ENCODE results near the gene FYN. TPM values are rescaled to one million over a fixed set of nuclear protein-coding genes. Genes with fewer than 3 reads are reported as not detected.
A peak's percentile ranks its signal among the peaks of the same experiment; 100 is the strongest.

FYN gene
- total and polyA plus RNA-seq, 2 of the 13 experiments (the other 11 are each of a cell fraction or from before 2014, with no cell fraction given) = 15.5 to 24.6 TPM

DNA sequence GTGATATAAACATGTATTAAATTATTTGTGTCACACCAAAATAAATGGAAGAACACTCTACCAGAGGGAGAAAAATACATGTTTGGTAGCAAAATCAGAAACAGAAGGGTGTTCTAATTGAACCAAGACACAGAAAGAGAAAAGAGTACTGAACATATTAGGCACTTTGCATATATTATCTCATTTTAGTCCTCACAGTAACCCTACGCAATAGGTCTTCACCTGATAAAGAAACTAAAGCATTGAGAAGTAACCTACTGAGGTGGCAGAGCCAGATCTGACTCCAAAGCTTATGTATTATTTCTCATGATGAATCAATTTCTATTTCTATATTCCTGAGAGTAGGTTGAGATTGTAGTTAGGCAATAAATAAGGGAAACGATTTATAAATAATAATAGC is 77.7 kb downstream of the FYN start:
- no peaks in the 10 kb centered on the region for H3K9me3 ChIP-seq (ENCODE audit: low read length)
- 0 out of 2 replicates have a peak overlapping the region, but pooled peaks have one; percentile 55 for H3K9ac ChIP-seq (ENCODE audit: insufficient read depth, low read depth, low read length)
- TF ChIP-seq ZNF546 (CRISPR knock-in tag; conservative IDR thresholded peaks at IDR 0.05) (no peak), KLF16 (CRISPR knock-in tag; IDR thresholded peaks at IDR 0.05) (no peak), ZNF776 (CRISPR knock-in tag; IDR thresholded peaks at IDR 0.05) (no peak), ZNF790 (CRISPR knock-in tag; IDR thresholded peaks at IDR 0.05; ENCODE audit: borderline replicate concordance) (no peak), TSC22D2 (CRISPR knock-in tag; IDR thresholded peaks at IDR 0.05; ENCODE audit: borderline replicate concordance) (no peak), KDM6A (CRISPR knock-in tag; IDR thresholded peaks at IDR 0.05; ENCODE audit: low read depth) (no peak), ZNF142 (CRISPR knock-in tag; IDR thresholded peaks at IDR 0.05) (no peak), NCOA5 (CRISPR knock-in tag; IDR thresholded peaks at IDR 0.05) (no peak), MEF2D (CRISPR knock-in tag; IDR thresholded peaks at IDR 0.05) (no peak), POGZ (CRISPR knock-in tag; IDR thresholded peaks at IDR 0.05) (no peak)
- TF ChIP-seq, protein P1, sequence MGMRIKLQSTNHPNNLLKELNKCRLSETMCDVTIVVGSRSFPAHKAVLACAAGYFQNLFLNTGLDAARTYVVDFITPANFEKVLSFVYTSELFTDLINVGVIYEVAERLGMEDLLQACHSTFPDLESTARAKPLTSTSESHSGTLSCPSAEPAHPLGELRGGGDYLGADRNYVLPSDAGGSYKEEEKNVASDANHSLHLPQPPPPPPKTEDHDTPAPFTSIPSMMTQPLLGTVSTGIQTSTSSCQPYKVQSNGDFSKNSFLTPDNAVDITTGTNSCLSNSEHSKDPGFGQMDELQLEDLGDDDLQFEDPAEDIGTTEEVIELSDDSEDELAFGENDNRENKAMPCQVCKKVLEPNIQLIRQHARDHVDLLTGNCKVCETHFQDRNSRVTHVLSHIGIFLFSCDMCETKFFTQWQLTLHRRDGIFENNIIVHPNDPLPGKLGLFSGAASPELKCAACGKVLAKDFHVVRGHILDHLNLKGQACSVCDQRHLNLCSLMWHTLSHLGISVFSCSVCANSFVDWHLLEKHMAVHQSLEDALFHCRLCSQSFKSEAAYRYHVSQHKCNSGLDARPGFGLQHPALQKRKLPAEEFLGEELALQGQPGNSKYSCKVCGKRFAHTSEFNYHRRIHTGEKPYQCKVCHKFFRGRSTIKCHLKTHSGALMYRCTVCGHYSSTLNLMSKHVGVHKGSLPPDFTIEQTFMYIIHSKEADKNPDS (CRISPR knock-in tag; IDR thresholded peaks at IDR 0.05) = no peak
- 84% methylated on average over 2 of the region's 2 CpGs for WGBS (ENCODE audit: low lambda C conversion rate)
- POLR2A ChIA-PET = no interaction called here
- no TSS peak for BruUV-seq (replicated peaks)
- H2AFZ ChIP-seq (ENCODE audit: low read length) = no peak overlapping the region
- H3K4me3 ChIP-seq (replicated peaks in 1 of 3; ENCODE audit: insufficient read depth in 1 of 3, low read depth in 2 of 3, low read length in 3 of 3) = no peak overlapping the region; a peak in 1 of 6 replicates
- CTCF ChIA-PET (ENCODE audit: low intra/inter-chr PET ratio, low total read pairs) = no interaction called here
- peak overlapping the region; percentile 80 for H3K4me2 ChIP-seq (ENCODE audit: low read depth, low read length)
- H3K27ac ChIP-seq (ENCODE audit: extremely low read length, insufficient read depth, low read length) = peak overlapping the region; percentile 61
- H4K20me1 ChIP-seq (ENCODE audit: insufficient read depth, low read length) = no peaks in the 10 kb centered on the region
- no peak for DNase-seq (ENCODE audit: low spot score)
- H3K4me1 ChIP-seq (ENCODE audit: insufficient read depth, low read length) = peaks cover 69% of the 10 kb centered on the region
- in situ Hi-C loops (cut with HindIII; ENCODE audit: extremely low pct_ligation_motif_present, low pct_unique_long_range_greater_than_20kb) (no loop called here), intact Hi-C loops (cut with micrococcal nuclease; ENCODE audit: unreplicated experiment) (loop anchor here (2.0 kb wide), 1 partner anchor 77 kb away; the partner anchor contains the start of gene FYN)
- peaks cover 11% of the 10 kb centered on the region for H3K79me2 ChIP-seq (ENCODE audit: insufficient read depth, low read length)
- ATAC-seq = no peak
- FAIRE-seq = no peak
- no peaks in the 10 kb centered on the region for H3K27me3 ChIP-seq (ENCODE audit: control insufficient read depth in 1 of 2, insufficient read depth in 2 of 2, low read length in 2 of 2)
- no peaks in the 10 kb centered on the region for H3K36me3 ChIP-seq (replicated peaks in 1 of 2; ENCODE audit: control insufficient read depth in 1 of 2, insufficient read depth in 2 of 2, low read length in 2 of 2)

Data from HepG2 (cell line).